GM21576 (cell line): ENCODE measurements around the gene PDCD11.

Source experiments
- ATAC-seq: cut with Tn5 transposase; IDR thresholded peaks from one replicate; pipeline ENCODE4 v1.9.1; 2021; ENCODE audit warnings: mild to moderate bottlenecking, moderate library complexity; ENCODE audit not compliant: unreplicated experiment

Gene PDCD11

DNA sequence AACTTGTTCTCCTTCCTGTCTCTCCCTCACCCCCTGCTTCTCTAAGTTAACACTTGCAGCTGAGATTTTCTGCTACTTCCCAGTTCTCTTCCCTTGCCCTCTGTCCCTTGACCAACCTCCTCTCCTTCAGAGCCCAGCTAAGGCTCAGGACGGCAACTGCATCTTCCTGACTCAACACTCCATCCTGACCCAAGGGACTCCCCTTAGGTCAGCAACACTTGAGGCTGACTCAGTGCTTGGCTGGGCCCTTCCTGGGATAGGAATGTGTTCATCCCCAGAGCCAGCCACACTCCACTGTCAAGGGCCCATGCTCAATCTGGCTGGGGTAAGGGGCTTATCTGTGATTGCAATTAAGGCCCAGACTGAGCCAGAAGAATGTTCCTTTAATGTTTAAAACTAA lies 52.3 kb downstream of the PDCD11 start:
- no peak for ATAC-seq

- ATAC-seq: no peak
Observed at GRCh38 chr10:103449208-103450144, 53.0 kb downstream of the PDCD11 start.

DNA sequence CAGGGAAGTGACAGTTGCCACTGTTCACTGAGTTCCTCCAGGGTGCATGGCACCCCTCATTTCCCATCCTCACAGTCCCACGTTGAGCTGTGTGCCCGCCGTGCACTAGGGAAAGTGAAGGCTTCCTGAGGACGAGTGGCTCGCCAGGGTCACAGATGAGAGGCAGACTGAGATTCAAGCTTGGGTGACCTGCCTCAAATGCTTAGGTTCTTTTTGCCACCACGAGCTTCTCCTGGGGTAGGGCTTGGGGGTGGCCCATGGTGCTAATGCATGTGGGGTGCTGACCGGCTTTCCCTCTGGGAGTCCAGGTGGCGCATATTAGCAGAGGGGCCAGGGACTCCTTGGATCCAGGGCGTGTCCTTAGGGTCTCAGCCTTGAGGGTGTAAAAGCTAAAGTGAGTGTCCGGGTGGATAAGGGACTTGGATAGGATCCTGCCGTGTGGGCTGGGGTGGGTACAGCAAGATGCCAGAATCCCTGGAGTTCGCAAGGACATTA lies 53.8 kb downstream of the PDCD11 start:
- no peak for ATAC-seq

DNA sequence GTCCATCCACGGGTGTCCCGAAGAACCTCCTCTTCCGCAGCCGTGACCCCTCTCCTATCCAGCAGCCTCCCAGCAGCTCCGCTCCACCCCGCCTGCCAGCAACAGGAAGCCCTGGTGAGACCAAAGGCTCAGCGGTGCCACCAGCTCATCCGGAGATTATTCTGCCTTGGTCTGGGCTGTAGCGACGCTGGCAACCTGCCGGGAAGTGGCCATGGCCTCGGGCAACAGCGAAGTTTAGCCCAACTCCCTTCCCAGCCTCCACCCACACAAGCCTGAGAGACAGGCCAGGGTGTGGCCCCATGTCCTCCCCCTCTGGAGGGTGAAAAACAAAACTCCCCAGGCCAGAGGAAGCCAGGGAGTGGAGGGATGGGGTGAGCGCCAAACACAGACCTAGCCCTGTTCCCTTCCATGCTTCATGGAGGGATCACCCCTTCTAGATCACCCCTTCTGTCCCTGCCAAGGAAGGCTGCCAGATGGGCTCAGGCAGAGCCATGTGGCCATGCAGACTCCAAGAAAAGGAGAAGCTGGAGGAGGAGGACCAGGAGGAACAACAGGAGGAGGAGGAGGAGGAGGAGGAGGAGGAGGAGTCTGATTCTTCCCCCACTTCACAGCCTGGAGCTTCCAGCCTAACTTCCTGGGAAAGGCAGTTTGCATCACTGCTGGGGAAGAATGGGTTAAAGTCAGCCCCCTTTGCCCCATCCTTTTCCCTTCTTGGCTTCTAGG lies 54.8 kb downstream of the PDCD11 start:
- no peak for ATAC-seq

DNA sequence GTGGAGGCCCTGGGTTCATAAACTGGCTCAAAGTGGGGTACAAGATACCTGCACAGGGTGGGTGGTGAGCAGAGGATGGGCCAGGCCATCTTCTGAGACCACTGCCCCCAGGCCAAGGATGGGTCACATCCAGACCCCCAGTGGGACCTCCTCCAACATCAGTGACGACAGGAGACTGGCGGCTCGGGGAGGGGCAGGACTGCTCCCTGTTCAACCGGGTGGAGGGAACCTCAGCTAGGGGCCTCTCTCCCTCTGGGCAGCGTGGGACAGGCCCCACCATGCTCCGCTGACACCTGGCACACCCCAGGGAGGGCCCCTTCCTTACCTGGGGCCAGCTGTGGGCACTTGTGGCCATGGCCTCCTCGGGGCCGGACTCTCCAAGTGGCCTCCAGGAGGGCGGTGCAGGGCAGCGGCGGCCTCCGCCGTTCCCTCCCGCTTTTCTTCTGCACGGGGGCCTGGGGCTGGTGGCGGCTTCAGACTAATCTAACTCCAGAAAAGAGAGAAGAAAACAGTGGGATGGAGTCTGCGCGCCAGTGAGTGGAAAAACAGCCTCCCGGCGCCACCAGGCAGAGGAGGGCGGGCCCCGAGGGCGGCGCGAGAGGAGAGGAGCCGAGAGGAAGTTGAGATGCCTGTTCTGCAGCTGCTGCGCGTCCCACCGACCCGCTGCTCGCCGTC lies 55.5 kb downstream of the PDCD11 start, which contains the start of gene CALHM2:
Gene CALHM2 (minus strand): TSS at position 540 of the 675 bp plus-strand sequence. CDS start 2,429 bp downstream, outside the sequence.
- peak; percentile 54 for ATAC-seq

- ATAC-seq: no peak
Observed at GRCh38 chr10:103452506-103453230, 56.2 kb downstream of the PDCD11 start.

- ATAC-seq: no peak
Observed at GRCh38 chr10:103454026-103454425, 57.6 kb downstream of the PDCD11 start.

DNA sequence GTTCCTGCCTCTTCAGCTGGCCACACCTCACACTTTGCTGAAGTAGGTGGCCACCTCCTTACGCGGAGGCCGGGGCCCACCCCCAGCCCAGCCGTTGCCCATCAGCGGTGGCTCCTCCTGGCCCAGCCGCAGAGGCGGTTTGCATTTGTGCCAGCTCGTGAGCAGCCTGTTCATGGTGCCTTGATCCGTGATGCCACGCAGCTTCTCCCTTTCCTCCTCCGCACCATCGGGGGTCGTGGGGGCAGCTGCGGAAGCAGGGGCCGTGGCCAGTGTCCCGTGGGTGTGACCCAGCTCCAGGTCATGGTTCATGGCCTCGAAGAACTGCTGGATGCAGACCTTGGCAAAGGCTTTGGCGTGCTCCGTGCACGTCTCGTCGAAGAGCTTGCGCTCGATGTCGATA lies 58.8 kb downstream of the PDCD11 start:
- ATAC-seq: no peak

DNA sequence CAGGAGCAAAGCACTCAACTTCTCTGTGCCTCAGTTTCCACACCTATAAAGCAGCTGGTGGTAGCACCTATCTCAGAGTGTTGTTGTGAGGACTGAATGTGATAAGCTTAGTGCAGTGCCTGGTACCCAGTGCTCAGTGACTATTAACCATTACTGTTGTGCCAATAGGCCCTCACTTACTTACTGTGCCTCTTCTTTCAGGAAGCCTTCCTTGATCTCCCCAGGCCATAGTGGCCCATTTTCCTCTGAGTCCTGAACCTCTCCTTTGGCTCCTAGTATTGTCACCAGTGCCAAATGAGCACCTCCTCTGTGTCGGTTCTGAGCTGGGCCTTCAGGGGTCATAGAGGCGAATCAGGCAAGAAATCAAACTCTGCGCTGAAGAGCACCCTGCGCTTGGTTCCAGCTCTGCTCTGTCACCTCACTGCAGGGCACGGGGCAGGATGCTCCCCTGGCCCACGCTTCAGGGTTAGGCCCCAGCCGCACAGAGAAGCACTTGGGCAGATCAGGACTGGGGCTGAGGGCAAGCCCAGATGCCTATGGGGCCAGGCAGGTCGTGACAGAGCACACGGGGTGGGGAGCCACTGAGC lies 59.7 kb downstream of the PDCD11 start:
- no peak for ATAC-seq

DNA sequence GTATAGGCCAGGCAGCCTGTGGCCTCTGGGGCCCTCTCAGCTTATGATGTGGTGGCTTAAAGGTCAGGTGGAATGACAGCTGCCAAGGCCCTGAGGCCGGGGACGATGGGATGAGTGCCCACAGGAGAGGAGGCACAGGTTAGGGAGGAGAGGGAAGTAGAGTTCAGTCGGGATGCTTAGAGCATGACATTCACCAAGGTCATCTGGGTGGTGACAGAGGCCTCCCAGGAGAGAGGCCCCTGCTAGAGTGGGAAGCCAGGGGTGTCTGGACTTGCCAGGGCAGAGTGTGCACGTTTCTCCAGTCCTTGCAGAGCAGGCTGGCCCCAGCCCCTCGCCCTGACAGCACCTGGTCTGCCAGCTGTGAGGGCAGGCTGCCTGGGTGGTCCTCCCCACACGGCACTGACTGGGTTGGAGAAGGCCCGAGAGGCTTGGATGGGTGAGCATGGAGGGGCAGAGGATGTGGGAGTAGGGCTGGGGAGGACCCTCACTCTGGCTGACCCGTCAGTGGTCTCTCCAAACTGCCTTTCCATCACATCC lies 60.8 kb downstream of the PDCD11 start:
- no peak for ATAC-seq

GRCh38 chr10:103457896-103458583 lies 61.6 kb downstream of the PDCD11 start:
- ATAC-seq: no peak

- ATAC-seq: peak; percentile 68
Observed at GRCh38 chr10:103458720-103459119, 62.3 kb downstream of the PDCD11 start, which contains the start of gene CALHM1. CALHM1 (minus strand) TSS chr10:103458900; CDS start chr10:103458751, 149 bp downstream.

DNA sequence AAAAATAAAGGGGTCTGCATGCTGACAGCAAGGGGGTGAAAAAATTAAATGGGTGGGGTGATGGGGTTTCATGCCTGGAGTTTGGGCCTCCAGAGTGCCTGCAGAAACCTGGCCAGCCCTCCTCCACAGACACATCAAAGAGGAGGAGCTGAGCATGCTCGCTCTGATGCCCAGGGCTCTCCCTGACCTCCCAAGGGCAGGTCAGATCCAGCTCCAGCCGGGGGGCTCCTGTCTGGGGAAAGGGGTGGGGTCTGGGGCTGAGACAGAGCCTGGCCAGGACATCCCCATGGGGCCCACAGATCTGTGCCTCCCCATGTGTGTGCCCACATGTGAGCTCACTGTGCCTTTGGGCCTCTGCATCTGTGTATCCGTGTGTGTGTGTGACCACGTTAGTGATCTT lies 63.2 kb downstream of the PDCD11 start:
- ATAC-seq: no peak

- no peak for ATAC-seq
Observed at GRCh38 chr10:103463499-103463898, 67.1 kb downstream of the PDCD11 start.

- no peak for ATAC-seq
Observed at GRCh38 chr10:103465411-103466179, 69.2 kb downstream of the PDCD11 start.

DNA sequence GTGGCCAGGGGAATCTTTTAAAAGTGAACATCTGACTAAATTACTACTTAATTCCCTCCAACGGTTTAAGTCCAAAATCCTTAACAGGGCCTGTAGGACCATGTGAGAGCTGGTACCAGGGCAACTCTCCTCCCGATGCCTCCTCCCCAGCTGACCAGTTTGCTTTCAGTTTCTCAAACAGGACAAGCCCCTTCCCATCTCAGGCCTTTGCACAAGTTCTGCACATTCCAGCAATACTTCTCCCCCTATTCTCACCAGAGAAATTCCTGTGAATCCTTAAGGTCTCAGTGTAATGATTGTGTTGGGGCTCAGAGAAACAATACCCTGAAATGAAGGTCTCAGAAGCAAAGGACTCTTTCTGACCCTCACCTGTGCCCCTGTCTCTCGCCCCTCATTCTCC lies 70.3 kb downstream of the PDCD11 start:
- ATAC-seq: no peak

DNA sequence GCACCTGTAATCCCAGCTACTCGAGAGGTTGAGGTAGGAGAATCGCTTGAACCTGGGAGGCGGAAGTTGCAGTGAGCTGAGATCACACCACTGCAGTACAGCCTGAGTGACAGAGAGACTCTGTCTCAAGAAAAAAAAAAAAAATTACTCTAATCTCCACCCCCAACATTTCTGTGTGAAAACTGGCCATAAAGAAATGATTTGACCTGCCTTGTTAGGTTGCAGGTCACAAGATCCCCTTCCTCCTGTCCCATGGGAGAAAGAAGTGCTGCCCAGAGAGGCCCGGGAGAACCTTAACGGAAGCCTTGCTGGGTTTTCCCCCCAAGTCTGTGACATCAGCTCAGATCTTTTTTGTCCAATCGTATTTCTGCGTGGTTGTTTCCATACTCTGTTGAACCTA lies 71.0 kb downstream of the PDCD11 start:
- ATAC-seq: no peak

DNA sequence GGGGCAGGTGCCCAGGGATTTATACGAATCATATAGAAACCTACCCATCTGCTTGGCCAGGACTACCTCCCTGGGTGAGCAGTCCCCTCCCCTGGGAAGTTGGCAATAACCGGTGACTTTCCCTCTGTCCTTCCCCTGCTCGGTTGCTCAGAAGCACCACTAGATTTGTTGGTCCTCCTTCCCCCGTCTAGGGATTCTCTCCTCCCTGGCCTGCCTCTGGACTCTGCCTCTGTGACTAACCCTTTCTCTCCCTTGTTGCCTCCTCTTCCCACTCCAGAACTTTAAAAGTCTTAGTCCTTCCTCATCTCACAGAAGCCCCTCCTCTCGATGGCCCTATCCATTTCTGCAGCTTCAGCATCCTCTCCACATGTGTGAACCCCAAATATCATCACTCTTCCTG lies 72.8 kb downstream of the PDCD11 start:
- ATAC-seq: no peak
